GM12878 (cell line): ENCODE results near the gene FRMD5. TPM values are rescaled to one million over a fixed set of nuclear protein-coding genes. Genes with fewer than 3 reads are reported as not detected.

ENCODE experiments used
- ATAC-seq: fragments of 200-7000 bp; cut with Tn5 transposase; 3 replicates; pipeline ENCODE4 v1.9.1; 2020; ENCODE audit warnings: mild to moderate bottlenecking, moderate library complexity
- BruUV-seq: library from RNA; stranded (reverse); fragments of 400-500 nt; replicated peaks from 2 replicates; lab custom pipeline; 2021; lab: Mats Ljungman, UMichigan
- CTCF ChIA-PET: fragments of 300-600 bp; sonication (Branson Sonifier 250); formaldehyde crosslinking; extraction: SDS; loops from one replicate; lab custom pipeline; 2021; ENCODE audit warnings: inconsistent platforms; lab: Yijun Ruan, JAX
- POLR2A ChIA-PET: fragments of 350-600 bp; formaldehyde crosslinking; extraction: SDS; loops from one replicate; lab custom pipeline; 2021; ENCODE audit warnings: inconsistent platforms; lab: Charles Lee
- RAD21 ChIA-PET: fragments of 300-600 bp; sonication (Branson Sonifier 250); formaldehyde crosslinking; loops from one replicate; lab custom pipeline; 2023; ENCODE audit warnings: antibody characterized with exemption; ENCODE audit not compliant: unreplicated experiment; lab: Charles Lee
- SMC1A ChIA-PET: fragments of 300-600 bp; sonication (Branson Sonifier 250); formaldehyde crosslinking; loops from one replicate; lab custom pipeline; 2023; ENCODE audit not compliant: unreplicated experiment, uncharacterized antibody; lab: Charles Lee
- DNase-seq: peaks from one replicate; pipeline ENCODE4 v3.0.0-alpha.2; 2011; ENCODE audit warnings: low read depth, low spot score
- FAIRE-seq: peaks from 3 replicates; lab custom pipeline; 2011; peaks lifted over from hg19 to GRCh38; lab: Jason Lieb, UNC
- H2AFZ ChIP-seq: 2 replicates; pipeline ENCODE4 v1.6.0; 2011; ENCODE audit warnings: low read depth, low read length, control low read depth; ENCODE audit not compliant: control insufficient read depth
- H3K27ac ChIP-seq: 2 replicates; pipeline ENCODE4 v1.5.1; 2011; ENCODE audit warnings: control low read depth; ENCODE audit not compliant: control insufficient read depth, insufficient read depth
- H3K27me3 ChIP-seq, 2 experiments: replicated peaks in 1 of 2; 2 replicates each; pipeline versions ENCODE4 v1.6.0 to v1.6.1; 2011; ENCODE audit warnings: low read length in 1 of 2; ENCODE audit not compliant: control insufficient read depth in 2 of 2, insufficient read depth in 2 of 2
- H3K36me3 ChIP-seq, 2 experiments: 2 replicates each; pipeline ENCODE4 v1.5.1; 2011; ENCODE audit warnings: low read length in 1 of 2; ENCODE audit not compliant: control insufficient read depth in 2 of 2, insufficient read depth in 2 of 2
- H3K4me1 ChIP-seq: 2 replicates; pipeline ENCODE4 v1.6.1; 2011; ENCODE audit warnings: mild to moderate bottlenecking, low read length, moderate library complexity, mixed read lengths; ENCODE audit not compliant: control insufficient read depth, insufficient read depth
- H3K4me2 ChIP-seq: 2 replicates; pipeline ENCODE4 v1.6.0; 2011; ENCODE audit warnings: control low read depth; ENCODE audit not compliant: control insufficient read depth, insufficient read depth
- H3K4me3 ChIP-seq: fragments of 200-600 bp; sonication (generic); 2 replicates; pipeline ENCODE4 v1.5.1; 2016
- H3K79me2 ChIP-seq: 2 replicates; pipeline ENCODE4 v1.6.0; 2011; ENCODE audit warnings: low read length; ENCODE audit not compliant: control insufficient read depth, insufficient read depth
- H3K9ac ChIP-seq: 2 replicates; pipeline ENCODE4 v1.8.0; 2011; ENCODE audit warnings: low read length, control low read depth, mixed read lengths; ENCODE audit not compliant: control insufficient read depth, insufficient read depth
- H3K9me3 ChIP-seq: replicated peaks from 3 replicates; pipeline ENCODE4 v1.5.1; 2011; ENCODE audit warnings: mild to moderate bottlenecking, low read length; ENCODE audit not compliant: control insufficient read depth, insufficient read depth
- H4K20me1 ChIP-seq: 2 replicates; pipeline ENCODE4 v1.6.0; 2011; ENCODE audit not compliant: control insufficient read depth, insufficient read depth
- CBFB ChIP-seq: IDR thresholded peaks from 2 replicates; pipeline ENCODE4 v1.6.1; 2016; ENCODE audit warnings: antibody characterized with exemption, low read depth
- ESRRA ChIP-seq: IDR thresholded peaks from 2 replicates; pipeline ENCODE4 v1.6.1; 2012; ENCODE audit warnings: mild to moderate bottlenecking, low read length, improper control_type of control experiment
- ETV6 ChIP-seq, 2 experiments: fragments of 450-650 bp in 1 of 2; IDR thresholded peaks in 1 of 2; conservative IDR thresholded peaks in 1 of 2; 2 replicates each; pipeline ENCODE4 v1.6.1; 2014; ENCODE audit warnings: antibody characterized with exemption in 1 of 2, borderline replicate concordance in 1 of 2, low read depth in 1 of 2, mild to moderate bottlenecking in 1 of 2, moderate library complexity in 1 of 2
- HCFC1 ChIP-seq: fragments of 150-350 bp; IDR thresholded peaks from 2 replicates; pipeline ENCODE4 v1.6.1; 2014; ENCODE audit warnings: low read length
- KLF5 ChIP-seq: fragments of 450-650 bp; IDR thresholded peaks from 2 replicates; pipeline ENCODE4 v1.6.1; 2014; ENCODE audit warnings: mild to moderate bottlenecking; ENCODE audit not compliant: partially characterized antibody
- MEF2A ChIP-seq: IDR thresholded peaks from 2 replicates; pipeline ENCODE4 v1.6.1; 2011; ENCODE audit warnings: low read depth, mild to moderate bottlenecking, low read length, moderate library complexity; ENCODE audit not compliant: insufficient read depth
- MEF2B ChIP-seq: fragments of 450-650 bp; IDR thresholded peaks from 2 replicates; pipeline ENCODE4 v1.6.1; 2018; ENCODE audit warnings: mild to moderate bottlenecking, moderate library complexity; ENCODE audit not compliant: partially characterized antibody, poor library complexity, severe bottlenecking
- NFXL1 ChIP-seq: fragments of 450-650 bp; IDR thresholded peaks from 2 replicates; pipeline ENCODE4 v1.6.1; 2017; ENCODE audit warnings: antibody characterized with exemption, mild to moderate bottlenecking, borderline replicate concordance
- NR2C1 ChIP-seq: fragments of 450-650 bp; IDR thresholded peaks from 2 replicates; pipeline ENCODE4 v1.6.1; 2017; ENCODE audit warnings: antibody characterized with exemption, mild to moderate bottlenecking, moderate library complexity
- PAX8 ChIP-seq: fragments of 450-650 bp; IDR thresholded peaks from 2 replicates; pipeline ENCODE4 v1.6.1; 2017; ENCODE audit warnings: mild to moderate bottlenecking, moderate library complexity
- RB1 ChIP-seq: fragments of 450-650 bp; formaldehyde crosslinking; IDR thresholded peaks from 2 replicates; pipeline ENCODE4 v1.6.1; 2017; ENCODE audit warnings: mild to moderate bottlenecking, borderline replicate concordance
- RBBP5 ChIP-seq: fragments of 200-600 bp; sonication (generic); conservative IDR thresholded peaks from 2 replicates; pipeline ENCODE4 v1.6.1; 2016
- SMAD5 ChIP-seq: IDR thresholded peaks from 2 replicates; pipeline ENCODE4 v1.6.1; 2016; ENCODE audit warnings: antibody characterized with exemption, low read depth
- STAT3 ChIP-seq: IDR thresholded peaks from 2 replicates; pipeline ENCODE4 v1.6.1; 2011; ENCODE audit warnings: low read depth, low read length, improper control_type of control experiment
- TCF3 ChIP-seq: IDR thresholded peaks from 2 replicates; pipeline ENCODE4 v1.6.1; 2012; ENCODE audit warnings: low read depth, mild to moderate bottlenecking, low read length, borderline replicate concordance; ENCODE audit not compliant: insufficient read depth
- YBX1 ChIP-seq: fragments of 450-650 bp; IDR thresholded peaks from 2 replicates; pipeline ENCODE4 v1.6.1; 2016; ENCODE audit warnings: antibody characterized with exemption
- WGBS: methylation state at CpG from one replicate; pipeline ENCODE4 v1.1.6; 2016; ENCODE audit warnings: low lambda C conversion rate; ENCODE audit not compliant: insufficient replicate concordance, insufficient coverage; ENCODE audit errors: missing lambda C conversion rate; 5-methylcytosine and 5-hydroxymethylcytosine counted together
- in situ Hi-C: fragments of 300-500 bp; cut with MboI; formaldehyde crosslinking; loops from 9 replicates; pipeline ENCODE4 v1.14.3; 2018; ENCODE audit warnings: mixed read lengths
- intact Hi-C: fragments of 100-400 bp; cut with micrococcal nuclease; formaldehyde crosslinking; loops from one replicate; pipeline ENCODE4 v1.14.2; 2022; ENCODE audit not compliant: unreplicated experiment
- polyA plus RNA-seq, 11 experiments: library from polyadenylated mRNA; depleted of rRNA in 4 of 11; unstranded in 6 of 11; stranded (reverse) in 5 of 11; fragments of >200 nt; fragmentation: Nextera tagmentation in 4 of 11; fragmentation: Illumina TruSeq in 1 of 11; extraction: Ambion mirVana in 4 of 11; extraction: Trizol in 1 of 11; gene quantifications; 1 replicate in 1 of 11; 2 replicates in 10 of 11; pipeline versions ENCODE4 v1.2.1 to v1.2.3, GENCODE V29; 2011 to 2016; ENCODE audit warnings: inconsistent platforms in 2 of 11, missing spikeins in 2 of 11, low read depth in 1 of 11
- total RNA-seq, 4 experiments: library from RNA; depleted of rRNA in 3 of 4; stranded (reverse); fragments of >200 nt in 3 of 4; fragmentation: Illumina TruSeq in 1 of 4; extraction: Trizol in 1 of 4; gene quantifications; 2 replicates each; pipeline versions ENCODE4 v1.2.1 to v1.2.3, GENCODE V29; 2013 to 2021

FRMD5 gene
- total and polyA plus RNA-seq, 10 of the 15 experiments (the other 5 are each of a cell fraction or from before 2014, with no cell fraction given) = 0.26 to 6.4 (median 0.68) TPM; not detected in 1

DNA sequence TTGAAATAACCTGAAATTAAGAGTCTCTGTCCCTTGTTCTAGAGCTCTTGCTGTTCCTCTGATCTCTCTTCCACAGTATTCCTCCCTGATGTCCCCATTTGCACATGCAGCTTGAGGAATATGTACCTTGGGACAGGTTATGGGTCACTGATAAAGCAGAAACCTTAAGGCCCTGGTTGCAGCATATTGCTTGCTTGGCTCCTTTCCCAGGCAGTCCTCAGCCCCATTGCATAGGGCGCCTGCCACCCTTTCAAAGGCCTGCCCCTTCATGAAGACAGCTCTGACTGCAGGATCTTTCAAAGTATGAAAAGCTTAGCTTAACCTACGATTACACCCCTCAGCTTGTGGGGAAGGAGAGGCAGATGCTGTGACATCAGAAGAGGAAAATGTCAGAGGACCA lies 316.6 kb downstream of the FRMD5 start:
- TF ChIP-seq MEF2A = no peak
- no peak for TF ChIP-seq ESRRA
- no peak for TF ChIP-seq STAT3
- no peak for TF ChIP-seq RB1
- TF ChIP-seq MEF2B = no peak
- no peak for TF ChIP-seq PAX8
- no peak for TF ChIP-seq HCFC1
- TF ChIP-seq YBX1 = no peak
- no peak for TF ChIP-seq SMAD5
- TF ChIP-seq CBFB = no peak
- no peak for TF ChIP-seq RBBP5
- no peak for TF ChIP-seq KLF5
- no peak for TF ChIP-seq ETV6 (conservative IDR thresholded peaks at IDR 0.05 in 1 of 2, IDR thresholded peaks at IDR 0.05 in 1 of 2; ENCODE audit: borderline replicate concordance in 1 of 2, low read depth in 1 of 2)
- no peak for TF ChIP-seq TCF3
- TF ChIP-seq NR2C1 = no peak
- TF ChIP-seq NFXL1 = no peak
- no TSS peak for BruUV-seq
- Histone ChIP-seq H3K4me3 (no peak overlapping the region), H3K9me3 (no peaks in the 10 kb centered on the region), H3K4me1 (no peaks in the 10 kb centered on the region), H3K79me2 (no peaks in the 10 kb centered on the region), H2AFZ (no peak overlapping the region), H3K4me2 (no peak overlapping the region), H3K27ac (no peak overlapping the region), H3K9ac (no peak overlapping the region), H4K20me1 (no peaks in the 10 kb centered on the region), H3K36me3 (peaks cover 9 to 10% of the 10 kb centered on the region in 2 experiments), H3K27me3 (no peaks in the 10 kb centered on the region)
- 97% methylated on average over 2 of the region's 2 CpGs for WGBS
- no peak for ATAC-seq
- DNase-seq = no peak
- ChIA-PET POLR2A (no interaction called here), SMC1A (interaction anchor here (0.6 kb wide), 1 partner anchor 102 kb away, joined by 3 read pairs; the partner anchor contains the start of gene ELL3), CTCF (interaction anchor here (0.9 kb wide), 1 partner anchor 26 kb away, joined by 3 read pairs; no protein-coding TSS in a partner anchor), RAD21 (no interaction called here)
- intact Hi-C loops = no loop called here
- FAIRE-seq = no peak
- in situ Hi-C loops = no loop called here
